Tongue (tissue), 2 donors: Measurements from ENCODE around the gene PAGR1. TPM values are rescaled to one million over a fixed set of nuclear protein-coding genes. Genes with fewer than 3 reads are reported as not detected.
A peak's percentile ranks its signal among the peaks of the same experiment; 100 is the strongest.
"Not testable (repeated sequence)": the region's sequence is repeated elsewhere in the genome, so short reads cannot be mapped to it uniquely, and the experiment has no call there.

Experiments
- DNase-seq: peaks from one replicate; pipeline ENCODE4 v3.0.0-alpha.2; 2015
- total RNA-seq: library from RNA; depleted of rRNA; stranded (reverse); fragments of >200 nt; gene quantifications from one replicate; pipeline ENCODE4 v1.2.3, GENCODE V29; 2014

The PAGR1 gene
- 25.5 TPM for total RNA-seq

DNA sequence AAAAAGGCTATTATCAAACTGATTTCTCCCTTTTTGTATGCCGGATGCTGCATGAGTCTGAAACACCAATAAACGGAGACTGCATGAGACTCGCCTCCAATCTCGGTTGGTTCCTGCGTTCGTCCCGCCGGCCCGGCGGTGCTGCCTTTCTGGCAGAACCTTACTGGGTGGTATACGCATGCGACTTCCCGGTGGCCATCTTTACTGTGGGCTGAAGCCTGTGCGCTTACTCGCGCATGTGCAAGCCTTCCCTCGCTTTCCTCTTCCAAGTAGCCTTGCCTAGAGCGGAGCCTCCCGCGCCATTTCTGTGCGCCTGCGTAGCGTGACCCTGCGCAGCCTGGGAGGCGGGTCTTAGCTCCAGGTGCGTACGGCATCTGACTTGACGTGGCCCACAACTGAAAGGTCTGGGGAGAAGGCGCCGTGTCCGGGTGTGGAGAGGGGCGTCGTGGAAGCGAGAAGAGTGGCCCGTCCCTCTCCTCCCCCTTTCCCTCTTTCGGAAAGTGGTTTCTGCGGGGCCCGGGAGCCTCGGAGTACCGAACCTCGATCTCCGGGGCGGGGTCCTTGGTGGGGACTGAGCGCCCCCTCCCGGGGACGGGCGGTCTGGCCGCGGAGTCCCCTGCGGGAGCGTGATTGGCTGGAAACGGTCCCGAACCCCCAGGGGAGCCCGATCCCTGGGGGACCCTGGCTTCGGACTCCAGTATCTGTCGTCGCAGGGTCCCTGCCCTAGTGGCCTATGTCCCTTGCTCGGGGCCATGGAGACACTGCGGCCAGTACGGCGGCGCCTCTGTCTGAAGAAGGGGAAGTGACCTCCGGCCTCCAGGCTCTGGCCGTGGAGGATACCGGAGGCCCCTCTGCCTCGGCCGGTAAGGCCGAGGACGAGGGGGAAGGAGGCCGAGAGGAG is at the start of gene PAGR1:
TSS of gene PAGR1 (plus strand) at position 360 of the 901 bp plus-strand sequence. CDS start at position 734, 374 bp downstream.
- DNase-seq, result peak; percentile 100

- DNase-seq, result no peak
These were observed 49.4 kb upstream of the PAGR1 start for GRCh38 chr16:29766571-29766970.

DNA sequence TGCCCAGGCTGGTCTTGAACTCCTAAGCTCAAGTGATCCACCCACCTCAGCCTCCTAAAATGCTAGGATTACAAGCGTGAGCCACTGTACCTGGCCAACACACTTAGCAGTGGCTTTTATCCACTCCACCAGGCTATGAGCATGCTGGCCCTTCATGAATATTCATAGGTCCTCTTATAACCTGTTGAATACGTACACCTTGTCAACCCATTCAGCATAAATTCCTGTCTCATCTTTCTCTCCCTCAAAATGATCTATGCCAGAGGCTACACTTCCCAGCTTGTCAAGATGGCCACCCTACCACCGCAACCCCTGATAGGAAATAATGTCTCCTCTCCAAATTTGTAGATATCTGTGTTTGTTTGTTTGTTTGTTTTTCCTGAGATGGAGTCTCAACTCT is 48.9 kb upstream of the PAGR1 start:
- DNase-seq, result no peak

DNA sequence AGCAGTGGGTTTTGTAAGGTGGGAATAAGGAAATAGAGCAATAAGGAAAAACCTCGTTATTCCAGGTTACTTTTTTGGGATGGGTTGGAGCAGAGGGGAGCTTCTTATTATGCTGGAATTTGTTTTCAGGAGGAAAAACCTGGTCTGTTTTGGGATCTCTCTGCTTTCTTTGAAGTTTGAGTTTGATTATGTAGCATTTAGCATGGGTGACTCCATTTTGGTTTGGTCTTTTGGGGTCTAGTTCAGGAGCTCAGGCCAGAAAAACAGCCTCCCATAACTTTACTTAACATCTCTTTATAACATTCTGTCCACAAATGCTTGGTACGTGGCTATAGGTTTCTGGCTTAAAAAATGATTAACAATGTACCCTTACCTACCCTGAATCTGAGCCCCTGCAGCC is 46.4 kb upstream of the PAGR1 start:
- DNase-seq, result no peak

DNA sequence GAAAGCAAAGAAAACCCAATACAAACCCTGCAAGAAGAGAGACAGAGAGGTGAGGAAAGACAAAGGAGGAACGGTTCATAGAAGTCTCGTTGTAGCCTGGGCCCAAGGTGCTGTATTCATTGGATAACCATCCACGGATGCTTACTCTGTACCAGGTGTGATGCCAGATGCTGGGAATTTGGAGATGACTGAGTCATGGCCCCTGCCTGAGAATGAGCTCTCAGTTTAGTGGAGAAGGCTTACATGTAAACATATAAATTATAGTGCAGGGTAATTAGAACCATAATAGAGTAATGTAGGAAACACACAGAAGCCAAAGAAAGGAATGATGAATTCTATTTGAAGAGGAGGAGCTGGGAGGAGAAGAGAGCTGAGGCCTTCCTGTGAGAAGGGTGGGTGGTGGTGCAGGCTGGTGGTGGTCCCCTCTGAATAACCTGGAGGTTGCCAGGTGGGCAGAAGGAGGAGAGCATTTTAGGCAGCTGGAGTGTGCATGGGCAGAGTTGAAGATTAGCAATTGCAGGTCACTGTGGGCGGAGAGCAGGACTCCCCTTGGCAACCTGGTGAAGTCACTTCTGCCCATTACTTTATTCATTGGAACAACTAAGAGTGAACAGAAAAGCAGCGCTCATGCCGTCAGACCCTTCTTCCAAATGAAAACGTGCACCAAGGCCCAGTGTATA is 45.6 kb upstream of the PAGR1 start:
- DNase-seq, result no peak

DNA sequence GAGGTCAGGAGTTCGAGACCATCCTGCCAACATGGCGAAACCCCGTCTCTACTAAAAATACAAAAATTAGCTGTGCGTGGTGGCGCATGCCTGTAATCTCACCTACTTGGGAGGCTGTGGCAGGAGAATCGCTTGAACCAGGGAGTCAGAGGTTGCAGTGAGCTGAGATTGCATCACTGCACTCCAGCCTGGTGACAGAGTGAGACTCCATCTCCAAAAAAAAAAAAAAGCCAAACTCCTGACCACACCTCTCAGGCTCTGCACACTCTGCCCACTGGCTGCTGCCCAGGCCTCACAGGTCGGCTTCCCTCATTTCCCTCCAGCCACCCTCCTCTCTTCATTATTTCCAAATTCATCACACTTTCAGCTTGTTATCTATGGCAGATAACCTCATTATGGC is 43.6 kb upstream of the PAGR1 start:
- not testable (repeated sequence) for DNase-seq

GRCh38 chr16:29774730-29775129 is 41.2 kb upstream of the PAGR1 start:
- DNase-seq, result no peak

DNA sequence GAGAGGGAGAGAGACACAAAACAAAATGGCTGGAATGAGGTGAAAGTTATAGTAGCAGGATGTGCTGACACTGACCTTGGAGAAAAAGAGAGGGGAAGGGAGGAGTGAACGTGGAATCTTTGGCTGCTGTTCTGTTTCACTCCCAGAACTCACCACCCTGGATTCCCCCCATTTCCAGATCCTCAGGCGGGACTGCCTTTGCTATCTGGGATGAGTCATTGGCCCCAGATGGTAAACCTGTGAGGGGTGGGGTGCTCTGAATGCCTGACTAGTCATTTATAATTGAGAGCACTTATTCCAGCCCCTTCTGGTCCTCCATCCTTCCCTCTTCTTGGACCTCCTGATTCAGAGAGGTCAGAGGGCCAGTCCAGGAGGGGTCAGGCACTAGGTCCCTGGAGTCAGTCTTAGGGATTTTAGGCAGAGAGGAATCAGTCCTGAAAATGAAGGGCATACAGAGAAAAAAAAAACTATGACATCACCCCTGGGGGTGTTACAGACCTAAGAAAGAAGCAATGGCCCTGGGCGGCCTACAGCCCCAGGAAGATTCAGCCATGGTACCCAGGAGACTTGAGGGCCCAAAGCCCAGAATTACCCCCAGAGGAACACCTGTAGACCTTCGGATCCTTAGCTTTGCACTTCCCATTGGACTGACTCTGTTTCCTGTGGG is 40.1 kb upstream of the PAGR1 start:
- no peak for DNase-seq

DNA sequence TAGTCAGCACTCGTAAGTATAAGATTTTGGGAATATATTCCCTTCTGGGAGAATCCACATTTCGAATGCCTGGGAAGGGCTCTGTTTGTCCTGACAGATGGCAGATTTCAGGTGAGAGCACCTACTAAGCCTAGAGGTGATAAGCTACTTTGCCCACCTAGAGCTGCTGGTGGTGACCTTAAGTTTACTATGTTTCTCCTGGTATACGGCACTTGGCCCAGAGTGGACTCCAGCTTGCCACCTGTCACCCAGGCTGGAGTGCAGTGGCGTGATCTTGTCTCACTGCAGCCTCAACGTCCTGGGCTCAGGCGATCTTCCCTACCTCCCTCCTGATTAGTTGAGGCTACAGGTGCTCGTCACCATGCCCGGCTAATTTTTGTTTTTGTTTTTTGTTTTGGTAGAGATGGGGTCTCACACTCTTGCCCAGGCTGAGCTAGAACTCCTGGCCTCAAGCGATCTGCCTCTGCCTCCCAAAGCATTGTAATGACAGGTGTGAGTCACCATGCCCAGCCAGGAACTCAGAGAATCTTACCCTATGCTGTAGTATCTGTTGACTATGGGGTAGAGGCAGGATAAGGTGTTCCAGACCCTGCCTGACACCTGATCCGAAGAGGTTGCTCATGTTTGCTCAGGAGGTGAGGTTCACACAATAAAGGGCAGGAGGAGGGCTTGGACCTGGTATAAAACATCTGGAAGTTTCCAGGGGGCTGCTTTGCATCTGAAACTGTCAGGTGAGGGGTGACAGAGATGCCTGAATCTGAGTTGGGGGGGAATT is 38.2 kb upstream of the PAGR1 start, which contains the start of gene ZG16:
TSS of gene ZG16 (plus strand) at position 681 of the 775 bp plus-strand sequence. CDS start 1,011 bp downstream, outside the sequence.
- no peak for DNase-seq

DNA sequence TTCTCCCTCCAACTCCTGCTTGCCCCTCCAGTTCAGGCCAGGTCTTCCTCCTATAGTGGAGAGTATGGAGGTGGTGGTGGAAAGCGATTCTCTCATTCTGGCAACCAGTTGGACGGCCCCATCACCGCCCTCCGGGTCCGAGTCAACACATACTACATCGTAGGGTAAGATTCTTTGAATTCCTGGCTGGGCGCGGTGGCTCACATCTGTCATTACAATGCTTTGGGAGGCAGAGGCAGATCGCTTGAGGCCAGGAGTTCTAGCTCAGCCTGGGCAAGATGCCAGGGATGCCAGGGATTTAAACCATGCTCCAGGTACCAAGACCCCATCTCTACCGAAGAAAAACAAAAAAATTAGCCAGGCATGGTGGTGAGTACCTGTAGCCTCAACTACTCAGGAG is 36.5 kb upstream of the PAGR1 start:
- peak; percentile 37 for DNase-seq

GRCh38 chr16:29783094-29783953 is 32.6 kb upstream of the PAGR1 start:
- DNase-seq, result not testable (repeated sequence)

DNA sequence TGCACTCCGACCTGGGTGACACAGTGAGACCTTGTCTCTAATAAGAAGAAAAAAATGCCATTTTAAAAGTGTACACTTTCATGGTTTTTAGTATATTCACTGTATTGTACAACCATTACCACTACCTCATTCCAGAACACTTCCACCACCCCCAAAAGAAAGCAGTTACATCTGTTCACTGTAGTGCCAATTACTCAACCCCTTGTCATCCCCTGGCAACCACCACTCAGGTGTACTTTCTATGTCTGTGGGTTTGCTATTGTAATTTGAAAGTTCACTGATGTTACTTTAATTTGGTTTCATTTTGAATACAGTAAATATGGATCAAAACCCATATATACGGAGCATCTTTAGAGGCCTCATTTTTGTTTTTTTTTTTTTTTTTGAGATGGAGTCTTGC is 31.8 kb upstream of the PAGR1 start:
- DNase-seq, result no peak

DNA sequence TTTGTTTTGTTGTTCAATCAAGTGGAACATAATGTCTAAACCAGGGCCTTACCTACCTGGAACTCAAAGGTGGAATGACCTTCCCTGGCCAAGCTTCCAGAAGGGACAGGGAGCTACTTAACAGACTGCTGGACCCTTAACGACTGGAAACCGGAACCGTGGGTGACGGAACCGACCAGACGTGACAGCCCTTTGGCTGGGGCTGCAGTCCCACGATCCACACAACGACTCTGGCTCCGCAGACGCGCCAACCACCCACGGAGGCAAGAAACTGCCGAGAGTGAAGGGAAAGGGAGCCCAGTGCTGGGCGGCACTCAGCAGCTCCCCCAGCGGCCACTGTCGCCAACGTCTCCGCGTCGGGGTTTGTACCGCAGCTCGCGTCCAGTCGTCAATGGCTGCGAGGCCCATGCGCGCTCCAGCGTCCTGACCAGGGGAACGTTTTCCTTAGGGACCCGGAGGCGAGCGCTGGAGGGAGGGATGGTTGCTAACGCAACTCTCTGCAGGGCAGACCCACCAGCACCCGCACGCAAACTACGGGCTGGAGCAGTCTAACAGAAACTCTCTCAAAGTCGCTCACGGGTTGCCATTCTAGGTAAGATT is 31.0 kb upstream of the PAGR1 start:
- DNase-seq, result peak; percentile 69

DNA sequence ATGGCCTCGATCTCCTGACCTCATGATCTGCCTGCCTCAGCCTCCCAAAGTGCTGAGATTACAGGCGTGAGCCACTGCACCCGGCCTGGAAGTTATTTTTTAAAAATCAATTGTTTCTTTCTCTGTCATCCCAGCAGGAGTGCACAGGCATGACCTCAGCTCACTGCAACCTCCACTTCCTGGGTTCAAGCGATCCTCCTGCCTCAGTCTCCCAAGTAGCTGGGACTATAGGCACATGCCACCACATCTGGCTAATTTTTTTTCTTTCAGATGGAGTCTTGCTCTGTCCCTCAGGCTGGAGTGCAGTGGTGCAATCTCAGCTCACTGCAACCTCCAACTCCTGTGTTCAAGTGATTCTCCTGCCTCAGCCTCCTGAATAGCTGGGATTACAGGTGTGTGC is 28.8 kb upstream of the PAGR1 start:
- not testable (repeated sequence) for DNase-seq

DNA sequence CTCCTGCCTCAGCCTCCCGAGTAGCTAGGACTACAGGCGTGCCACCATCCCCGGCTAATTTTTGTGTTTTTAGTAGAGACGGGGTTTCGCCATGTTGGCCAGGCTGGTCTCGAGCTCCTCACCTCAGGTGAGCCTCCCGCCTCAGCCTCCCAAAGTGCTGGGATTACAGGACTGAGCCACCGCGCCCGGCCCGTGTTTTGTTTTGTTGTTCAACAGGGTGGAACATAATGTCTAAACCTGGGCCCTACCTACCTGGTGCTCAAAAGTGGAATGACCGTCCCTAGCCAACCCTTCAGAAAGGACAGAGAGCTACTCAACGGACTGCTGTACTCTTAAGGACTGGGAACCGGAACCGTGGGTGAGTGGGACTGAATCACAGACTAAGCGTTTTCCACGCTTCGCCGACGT is 26.2 kb upstream of the PAGR1 start:
- no peak for DNase-seq

DNA sequence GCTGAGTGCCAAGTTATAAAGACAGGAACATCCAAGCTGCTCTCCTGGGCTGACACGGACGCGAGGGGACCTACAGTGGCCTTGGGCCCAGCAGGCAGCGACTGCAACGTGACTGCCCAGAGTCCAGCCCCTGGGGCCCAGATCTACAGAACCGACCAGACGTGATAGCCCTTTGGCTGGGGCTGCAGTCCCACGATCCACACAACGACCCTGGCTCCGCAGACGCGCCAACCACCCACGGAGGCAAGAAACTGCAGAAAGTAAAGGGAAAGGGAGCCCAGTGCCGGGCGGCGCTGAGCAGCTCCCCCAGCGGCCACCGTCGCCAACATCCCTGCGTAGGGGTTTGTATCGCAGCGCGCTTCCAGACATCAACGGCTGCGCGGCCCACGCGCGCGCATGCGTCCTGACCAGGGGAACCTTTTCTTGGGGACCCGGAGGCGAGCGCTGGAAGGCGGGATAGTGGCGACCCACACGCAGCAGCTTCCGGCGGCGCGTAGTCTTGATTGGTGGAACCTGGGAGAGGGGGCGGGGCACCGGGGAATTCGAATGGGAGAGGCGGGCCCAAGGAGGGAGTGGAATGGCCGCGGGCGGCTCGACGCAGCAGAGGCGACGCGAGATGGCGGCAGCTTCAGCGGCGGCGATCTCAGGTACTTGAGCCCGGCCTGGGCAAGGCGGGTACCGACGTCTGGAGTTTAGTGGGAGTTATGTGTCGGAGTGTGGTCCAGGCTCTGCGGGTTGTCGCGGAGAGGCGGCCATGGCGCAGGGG is 25.6 kb upstream of the PAGR1 start, which contains the start of gene KIF22:
TSS of gene KIF22 (plus strand) at position 569 of the 766 bp plus-strand sequence. CDS start at position 578, 9 bp downstream.
- peak; percentile 100 for DNase-seq

DNA sequence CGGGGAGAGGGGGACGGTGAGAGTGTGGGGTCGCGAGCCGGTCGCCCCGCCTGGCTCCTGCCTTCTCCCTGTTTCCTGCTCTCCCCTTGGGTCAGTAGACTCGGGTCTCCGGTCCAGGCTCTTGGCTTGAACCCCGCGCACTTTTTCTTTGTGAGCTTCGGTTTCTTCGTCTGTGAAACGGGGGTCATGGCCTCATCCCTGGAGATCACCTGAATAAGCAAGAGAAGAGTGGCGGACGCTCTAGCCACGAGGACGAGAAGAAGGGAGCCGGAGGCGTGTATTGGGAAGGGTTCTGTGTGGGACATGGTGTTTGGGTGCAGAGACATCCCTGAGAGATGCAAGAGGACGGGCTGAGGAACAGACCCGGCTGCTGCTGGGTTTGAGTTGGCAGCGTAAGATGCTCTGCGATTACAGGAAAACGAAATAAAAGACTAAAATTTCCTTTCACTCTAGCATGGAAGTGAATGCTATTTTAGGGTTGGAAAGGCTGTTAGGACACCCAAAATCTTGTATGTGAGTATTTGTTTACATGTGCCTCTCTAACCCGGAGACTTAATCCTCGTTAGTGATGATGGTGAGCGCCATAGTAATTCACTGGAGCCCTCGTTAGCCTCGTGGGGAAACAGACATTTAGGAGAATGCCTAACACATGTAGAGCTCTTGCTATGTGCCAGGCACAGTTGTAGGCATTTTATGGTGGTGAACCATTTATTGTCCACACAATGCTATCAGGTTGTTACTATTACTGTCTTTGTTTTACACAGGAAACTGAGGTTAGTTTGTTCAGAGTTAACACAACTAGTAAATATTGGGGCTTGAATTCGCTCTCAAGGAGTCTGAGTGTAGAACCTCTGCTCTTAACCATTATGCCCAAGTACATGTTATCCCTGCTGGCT is 24.8 kb upstream of the PAGR1 start:
- no peak for DNase-seq
